GM12865 (cell line): ENCODE results near the gene NYAP2.

ENCODE experiments used
- DNase-seq: peaks from one replicate; pipeline ENCODE4 v3.0.0; 2010; ENCODE audit warnings: low read depth
- H3K4me3 ChIP-seq: 2 replicates; pipeline ENCODE4 v1.5.1; 2011; ENCODE audit warnings: mild to moderate bottlenecking, low read depth, low read length, control low read depth
- TF ChIP-seq, protein P1 (sequence below): IDR thresholded peaks from 2 replicates; pipeline ENCODE4 v1.5.1; 2011; ENCODE audit warnings: low read length, control low read depth, low read depth, inconsistent platforms; ENCODE audit not compliant: insufficient read depth; ENCODE audit errors: missing control alignments

Gene NYAP2

DNA sequence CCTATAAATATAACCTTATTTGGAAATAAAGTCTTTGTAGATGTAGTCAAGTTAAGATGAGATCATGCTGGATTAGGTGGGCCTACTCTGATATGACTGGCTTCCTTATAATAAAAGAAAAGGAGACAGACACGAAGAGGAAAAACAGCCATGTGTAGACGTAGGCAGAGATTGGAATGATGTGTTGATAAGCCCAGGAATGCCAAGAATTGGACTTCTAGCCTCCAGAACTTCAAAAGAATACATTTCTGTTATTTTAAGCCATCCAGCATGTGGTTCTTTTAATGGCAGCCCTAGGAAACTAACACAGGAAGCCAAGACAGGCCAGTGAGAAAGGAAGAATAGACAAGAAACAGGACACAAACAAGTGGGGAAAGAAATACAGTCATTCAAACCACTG is 68.6 kb downstream of the NYAP2 start:
- TF ChIP-seq, protein P1, sequence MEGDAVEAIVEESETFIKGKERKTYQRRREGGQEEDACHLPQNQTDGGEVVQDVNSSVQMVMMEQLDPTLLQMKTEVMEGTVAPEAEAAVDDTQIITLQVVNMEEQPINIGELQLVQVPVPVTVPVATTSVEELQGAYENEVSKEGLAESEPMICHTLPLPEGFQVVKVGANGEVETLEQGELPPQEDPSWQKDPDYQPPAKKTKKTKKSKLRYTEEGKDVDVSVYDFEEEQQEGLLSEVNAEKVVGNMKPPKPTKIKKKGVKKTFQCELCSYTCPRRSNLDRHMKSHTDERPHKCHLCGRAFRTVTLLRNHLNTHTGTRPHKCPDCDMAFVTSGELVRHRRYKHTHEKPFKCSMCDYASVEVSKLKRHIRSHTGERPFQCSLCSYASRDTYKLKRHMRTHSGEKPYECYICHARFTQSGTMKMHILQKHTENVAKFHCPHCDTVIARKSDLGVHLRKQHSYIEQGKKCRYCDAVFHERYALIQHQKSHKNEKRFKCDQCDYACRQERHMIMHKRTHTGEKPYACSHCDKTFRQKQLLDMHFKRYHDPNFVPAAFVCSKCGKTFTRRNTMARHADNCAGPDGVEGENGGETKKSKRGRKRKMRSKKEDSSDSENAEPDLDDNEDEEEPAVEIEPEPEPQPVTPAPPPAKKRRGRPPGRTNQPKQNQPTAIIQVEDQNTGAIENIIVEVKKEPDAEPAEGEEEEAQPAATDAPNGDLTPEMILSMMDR, result no peak
- DNase-seq, result no peak
- H3K4me3 ChIP-seq, result no peak overlapping the region

GRCh38 chr2:225471039-225471438 is 71.5 kb downstream of the NYAP2 start:
- TF ChIP-seq, protein P1, result no peak
- H3K4me3 ChIP-seq, result no peak overlapping the region

GRCh38 chr2:225471482-225471881 is 72.0 kb downstream of the NYAP2 start:
- TF ChIP-seq, protein P1, result no peak
- H3K4me3 ChIP-seq, result no peak overlapping the region
- no peak for DNase-seq

More at GRCh38 chr2:225471039-225471438, 71.5 kb downstream of the NYAP2 start:
- no peak for DNase-seq

DNA sequence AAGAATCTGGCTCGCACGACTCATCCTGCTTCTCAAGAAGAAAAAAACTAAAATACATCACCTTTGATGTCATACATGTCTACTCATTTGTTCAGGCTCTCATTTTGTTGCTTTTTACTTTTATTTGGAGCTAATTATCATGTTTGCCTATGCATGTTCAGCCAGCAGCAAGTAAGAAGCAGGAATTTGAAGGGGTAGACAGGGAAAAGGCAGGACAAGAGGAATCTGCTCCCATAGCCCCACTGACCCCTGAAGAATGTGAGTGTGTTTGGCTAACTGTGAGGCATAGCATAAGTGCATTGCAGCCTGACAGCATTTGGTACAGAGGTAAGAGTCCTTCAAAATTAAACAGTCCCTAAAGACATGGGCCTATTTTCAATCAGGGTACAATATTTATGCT is 72.7 kb downstream of the NYAP2 start:
- H3K4me3 ChIP-seq, result no peak overlapping the region
- TF ChIP-seq, protein P1, result no peak
- DNase-seq, result no peak

- TF ChIP-seq, protein P1, result no peak
- no peak overlapping the region for H3K4me3 ChIP-seq
- DNase-seq, result no peak
Observed at GRCh38 chr2:225479386-225479785, 79.9 kb downstream of the NYAP2 start.

DNA sequence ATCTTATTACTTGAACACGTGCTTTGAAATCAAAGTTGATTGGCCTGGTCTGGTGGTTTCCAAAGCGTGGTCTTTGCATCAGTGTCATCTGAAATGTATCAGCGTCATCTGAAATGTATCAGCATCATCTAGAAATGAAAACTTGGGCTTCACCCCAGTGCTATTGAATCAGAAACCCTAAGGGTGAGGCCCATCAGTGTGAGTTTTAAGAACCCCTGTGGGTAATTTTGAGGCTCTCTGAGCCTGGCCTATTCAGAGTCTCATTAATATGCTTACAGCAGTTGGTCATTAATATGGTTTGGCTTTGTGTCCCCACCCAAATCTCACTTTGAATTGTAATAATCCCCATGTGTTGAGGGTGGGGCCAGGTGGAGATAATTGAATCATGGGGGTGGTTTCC is 85.2 kb downstream of the NYAP2 start:
- DNase-seq, result no peak
- no peak overlapping the region for H3K4me3 ChIP-seq
- TF ChIP-seq, protein P1, result no peak

GRCh38 chr2:225486236-225486635 is 86.7 kb downstream of the NYAP2 start:
- H3K4me3 ChIP-seq, result no peak overlapping the region
- no peak for DNase-seq
- TF ChIP-seq, protein P1, result no peak
